K562 (cell line): Measurements from ENCODE around the gene HOXA10. TPM values are rescaled to one million over a fixed set of nuclear protein-coding genes. Genes with fewer than 3 reads are reported as not detected.

ENCODE experiments used
- ATAC-seq: fragments of 200-7000 bp; cut with Tn5 transposase; 3 replicates; pipeline ENCODE4 v1.9.1; 2020; ENCODE audit warnings: moderate library complexity
- BruUV-seq: library from RNA; stranded (reverse); fragments of 400-500 nt; replicated peaks from 2 replicates; lab custom pipeline; 2021; lab: Mats Ljungman, UMichigan
- CTCF ChIA-PET: fragments of 300-600 bp; formaldehyde crosslinking; extraction: SDS; loops from one replicate; lab custom pipeline; 2021; ENCODE audit warnings: low intra/inter-chr PET ratio; lab: Yijun Ruan, JAX
- POLR2A ChIA-PET: fragments of 300-600, 350-650 bp; sonication (Branson Sonifier 250); formaldehyde crosslinking; extraction: SDS; loops from one replicate; lab custom pipeline; 2021; ENCODE audit warnings: antibody characterized with exemption, inconsistent platforms; lab: Yijun Ruan, JAX
- DNase-seq, 4 experiments: peaks; one replicate each; pipeline versions ENCODE4 v3.0.0 to v3.0.0-alpha.2; 2011 to 2018; ENCODE audit warnings: low spot score in 3 of 4, mixed read lengths in 3 of 4; ENCODE audit errors: extremely low read depth in 1 of 4
- FAIRE-seq: peaks from 2 replicates; lab custom pipeline; 2011; peaks lifted over from hg19 to GRCh38; lab: Jason Lieb, UNC
- H2AFZ ChIP-seq: 2 replicates; pipeline ENCODE4 v1.6.0; 2011; ENCODE audit warnings: low read depth, low read length, control low read depth, inconsistent platforms
- H3K27ac ChIP-seq: fragments of 200-600 bp; 3 replicates; pipeline ENCODE4 v1.8.0; 2011; ENCODE audit warnings: low read depth, mild to moderate bottlenecking, control low read depth, inconsistent platforms, low read length, moderate library complexity, mixed read lengths; ENCODE audit errors: extremely low read depth
- H3K27me3 ChIP-seq, 2 experiments: fragments of 300-600 bp in 1 of 2; 2 replicates in 1 of 2; 3 replicates in 1 of 2; pipeline versions ENCODE4 v1.6.0 to v1.8.0; 2011; ENCODE audit warnings: inconsistent platforms in 2 of 2, low read length in 2 of 2, mild to moderate bottlenecking in 1 of 2, mixed read lengths in 1 of 2, moderate library complexity in 1 of 2; ENCODE audit not compliant: control insufficient read depth in 2 of 2, insufficient read depth in 2 of 2
- H3K36me3 ChIP-seq: fragments of 300-600 bp; 3 replicates; pipeline ENCODE4 v1.8.0; 2011; ENCODE audit warnings: mild to moderate bottlenecking, low read length, inconsistent platforms; ENCODE audit not compliant: control insufficient read depth, insufficient read depth
- H3K4me1 ChIP-seq, 2 experiments: fragments of 200-600 bp in 1 of 2; replicated peaks in 1 of 2; 2 replicates in 1 of 2; 3 replicates in 1 of 2; pipeline versions ENCODE4 v1.5.1 to v1.8.0; 2011; ENCODE audit warnings: inconsistent platforms in 2 of 2, low read length in 2 of 2, mild to moderate bottlenecking in 1 of 2, mixed read lengths in 1 of 2, moderate library complexity in 1 of 2; ENCODE audit not compliant: control insufficient read depth in 2 of 2, insufficient read depth in 2 of 2
- H3K4me2 ChIP-seq: 2 replicates; pipeline ENCODE4 v1.6.1; 2011; ENCODE audit warnings: low read length, control low read depth, inconsistent platforms, mixed read lengths; ENCODE audit not compliant: insufficient read depth
- H3K4me3 ChIP-seq: fragments of 200-600 bp; sonication (generic), shearing (Covaris generic); 2 replicates; pipeline ENCODE4 v1.5.1; 2016; ENCODE audit warnings: control low read depth, inconsistent platforms
- H3K79me2 ChIP-seq: fragments of 200-600 bp; 3 replicates; pipeline ENCODE4 v1.8.0; 2011; ENCODE audit warnings: low read length, inconsistent platforms; ENCODE audit not compliant: control insufficient read depth, insufficient read depth
- H3K9ac ChIP-seq, 2 experiments: 2 replicates each; pipeline versions ENCODE4 v1.6.0 to v1.6.1; 2011; ENCODE audit warnings: low read depth in 2 of 2, low read length in 2 of 2, control low read depth in 1 of 2, inconsistent platforms in 1 of 2, mild to moderate bottlenecking in 1 of 2, mixed read lengths in 1 of 2; ENCODE audit not compliant: insufficient read depth in 1 of 2
- H3K9me1 ChIP-seq: one replicate; pipeline ENCODE4 v1.6.0; 2011; ENCODE audit warnings: inconsistent platforms, mild to moderate bottlenecking, low read length, moderate library complexity; ENCODE audit not compliant: control insufficient read depth, insufficient read depth
- H3K9me3 ChIP-seq: replicated peaks from 2 replicates; pipeline ENCODE4 v1.5.1; 2011; ENCODE audit warnings: low read depth, low read length, inconsistent platforms; ENCODE audit not compliant: control insufficient read depth, insufficient read depth
- H4K20me1 ChIP-seq: replicated peaks from 2 replicates; pipeline ENCODE4 v1.6.1; 2011; ENCODE audit warnings: low read length, inconsistent platforms, mixed read lengths; ENCODE audit not compliant: control insufficient read depth, insufficient read depth
- BRD4 ChIP-seq: fragments of 200-600 bp; sonication (generic); IDR thresholded peaks from 2 replicates; pipeline ENCODE4 v1.6.1; 2017; ENCODE audit warnings: inconsistent platforms
- CREB1 ChIP-seq, 2 experiments: sonication (generic) in 1 of 2; formaldehyde crosslinking in 1 of 2; IDR thresholded peaks; 2 replicates each; pipeline versions ENCODE4 v1.6.1 to v1.8.0; 2012 to 2022; ENCODE audit warnings: inconsistent platforms in 1 of 2, mild to moderate bottlenecking in 1 of 2, missing genetic modification reagents in 1 of 2, moderate library complexity in 1 of 2
- KLF10 ChIP-seq: fragments of 250-450 bp; sonication (Bioruptor Pico); IDR thresholded peaks from 2 replicates; pipeline ENCODE4 v1.6.1; 2021; ENCODE audit warnings: matching md5 sums
- SAP30 ChIP-seq: fragments of 200-600 bp; sonication (generic); IDR thresholded peaks from 2 replicates; pipeline ENCODE4 v1.6.1; 2012; ENCODE audit warnings: borderline replicate concordance, low read depth, mild to moderate bottlenecking, moderate library complexity, low read length, control low read depth, inconsistent platforms; ENCODE audit not compliant: insufficient read depth, poor library complexity, severe bottlenecking
- SIRT6 ChIP-seq: IDR thresholded peaks from one replicate; pipeline ENCODE4 v1.6.1; 2012; ENCODE audit warnings: low read depth, mild to moderate bottlenecking, control low read depth, inconsistent platforms, low read length, moderate library complexity
- SOX6 ChIP-seq: fragments of 450-650 bp; IDR thresholded peaks from 2 replicates; pipeline ENCODE4 v1.6.1; 2014; ENCODE audit warnings: mild to moderate bottlenecking
- ZBTB49 ChIP-seq: sonication (generic); formaldehyde crosslinking; IDR thresholded peaks from 2 replicates; pipeline ENCODE4 v1.8.0; 2022; ENCODE audit warnings: missing genetic modification reagents, mild to moderate bottlenecking, borderline replicate concordance
- WGBS: fragments of 100-300 bp; shearing (Covaris generic); methylation state at CpG from one replicate; pipeline ENCODE4 v1.1.6; 2016; ENCODE audit warnings: low coverage, mixed read lengths; ENCODE audit not compliant: insufficient coverage; ENCODE audit errors: missing lambda C conversion rate; 5-methylcytosine and 5-hydroxymethylcytosine counted together
- in situ Hi-C: fragments of 300-500 bp; cut with MboI; formaldehyde crosslinking; loops from 4 replicates; pipeline ENCODE4 v1.15.0; 2018; ENCODE audit warnings: inconsistent platforms, mixed read lengths
- intact Hi-C: fragments of 100-400 bp; cut with micrococcal nuclease; formaldehyde crosslinking; loops from 2 replicates; pipeline ENCODE4 v1.14.2; 2022
- polyA plus RNA-seq, 8 experiments: library from polyadenylated mRNA; depleted of rRNA in 4 of 8; stranded (reverse) in 5 of 8; unstranded in 3 of 8; fragments of >200 nt; fragmentation: Nextera tagmentation in 2 of 8; fragmentation: Illumina TruSeq in 1 of 8; extraction: Ambion mirVana in 2 of 8; extraction: Trizol in 1 of 8; gene quantifications; 2 replicates each; pipeline versions ENCODE4 v1.2.1 to v1.2.3, GENCODE V29; 2011 to 2014; ENCODE audit warnings: inconsistent platforms in 1 of 8, missing spikeins in 1 of 8
- total RNA-seq, 7 experiments: library from RNA; depleted of rRNA in 6 of 7; stranded (reverse); fragments of >200 nt in 6 of 7; fragmentation: Illumina TruSeq in 2 of 7; extraction: Trizol in 2 of 7; gene quantifications; 2 replicates each; pipeline versions ENCODE4 v1.2.1 to v1.2.3, GENCODE V29; 2011 to 2021; ENCODE audit warnings: low replicate concordance in 1 of 7

Gene HOXA10
- total and polyA plus RNA-seq, 9 of the 15 experiments (the other 6 are each of a cell fraction or from before 2014, with no cell fraction given): not detected

- intact Hi-C loops (loop anchor here (2.0 to 5.0 kb wide), 5 partner anchors 298 to 1268 kb away; partner anchors contain the start of genes SKAP2 and SNX10), in situ Hi-C loops (loop anchor here (25.0 kb wide), 3 partner anchors 648 to 1273 kb away; no protein-coding TSS in a partner anchor)
- H3K36me3 ChIP-seq: no peaks in the 10 kb centered on the region
- POLR2A ChIA-PET: no interaction called here
- H3K4me3 ChIP-seq: no peak overlapping the region
- no peaks in the 10 kb centered on the region for H3K79me2 ChIP-seq
- no peak for DNase-seq
- no peak overlapping the region for H3K27ac ChIP-seq
- H3K4me1 ChIP-seq: peaks cover 0 to 26% of the 10 kb centered on the region in 2 experiments; a peak in 2 of 5 replicates
- WGBS: 66% methylated on average over 21 of the region's 23 CpGs
- no peak for FAIRE-seq
- BruUV-seq: no TSS peak
- H3K4me2 ChIP-seq: no peak overlapping the region
- ATAC-seq: no peak
- H4K20me1 ChIP-seq: no peaks in the 10 kb centered on the region
- CTCF ChIA-PET: interaction anchor here (0.7 to 2.5 kb wide), 4 partner anchors 473 to 792 kb away, joined by 3 to 9 read pairs (median 6); no protein-coding TSS in a partner anchor
- peaks cover 18 to 77% of the 10 kb centered on the region in 2 experiments for H3K27me3 ChIP-seq
- no peaks in the 10 kb centered on the region for H3K9me3 ChIP-seq
- no peak overlapping the region for H3K9ac ChIP-seq
- H3K9me1 ChIP-seq: no peaks in the 10 kb centered on the region
- H2AFZ ChIP-seq: no peak overlapping the region; the same call in 1 of the 2 replicates
- TF ChIP-seq CREB1 (IDR thresholded peaks at IDR 0.05) (no peak), CREB1 (CRISPR knock-in tag; IDR thresholded peaks at IDR 0.05) (no peak)
These were observed 14.0 kb downstream of the HOXA10 start for GRCh38 chr7:27160145-27160545.

GRCh38 chr7:27159266-27160144 is 14.6 kb downstream of the HOXA10 start:
- Histone ChIP-seq H3K36me3 (no peaks in the 10 kb centered on the region), H3K9ac (no peak overlapping the region), H3K9me1 (no peaks in the 10 kb centered on the region), H3K4me2 (no peak overlapping the region), H3K79me2 (no peaks in the 10 kb centered on the region), H2AFZ (no peak overlapping the region), H3K4me3 (no peak overlapping the region), H4K20me1 (no peaks in the 10 kb centered on the region), H3K9me3 (no peaks in the 10 kb centered on the region), H3K27ac (no peak overlapping the region), H3K27me3 (peaks cover 15 to 76% of the 10 kb centered on the region in 2 experiments), H3K4me1 (peaks cover 0 to 20% of the 10 kb centered on the region in 2 experiments; a peak in 2 of 5 replicates)
- ATAC-seq (no peak), DNase-seq (no peak), FAIRE-seq (no peak)
- BruUV-seq: no TSS peak
- WGBS: 30% methylated on average over 27 of the region's 27 CpGs
- intact Hi-C loops (loop anchor here (2.0 to 5.0 kb wide), 5 partner anchors 297 to 1267 kb away; partner anchors contain the start of genes SKAP2 and SNX10), in situ Hi-C loops (loop anchor here (25.0 kb wide), 3 partner anchors 647 to 1272 kb away; no protein-coding TSS in a partner anchor)
- POLR2A ChIA-PET: no interaction called here
- CTCF ChIA-PET: interaction anchor here (1.5 to 2.5 kb wide), 2 partner anchors 472 to 478 kb away, joined by 9 read pairs; no protein-coding TSS in a partner anchor
- TF ChIP-seq KLF10 (CRISPR knock-in tag) (no peak), SAP30 (no peak), ZBTB49 (CRISPR knock-in tag) (no peak), BRD4 (no peak), SOX6 (no peak), SIRT6 (no peak)
